NT2/D1 (cell line): ENCODE results near the gene APRT.

Source experiments
- SUZ12 ChIP-seq: IDR thresholded peaks from 2 replicates; pipeline ENCODE4 v1.6.1; 2011; ENCODE audit not compliant: insufficient read length, insufficient read depth; ENCODE audit errors: extremely low read depth
- YY1 ChIP-seq: IDR thresholded peaks from 2 replicates; pipeline ENCODE4 v1.6.1; 2011; ENCODE audit not compliant: insufficient read length, insufficient read depth
- ZNF274 ChIP-seq: IDR thresholded peaks from 2 replicates; pipeline ENCODE4 v1.6.1; 2011; ENCODE audit warnings: mild to moderate bottlenecking, low read depth, low read length

DNA sequence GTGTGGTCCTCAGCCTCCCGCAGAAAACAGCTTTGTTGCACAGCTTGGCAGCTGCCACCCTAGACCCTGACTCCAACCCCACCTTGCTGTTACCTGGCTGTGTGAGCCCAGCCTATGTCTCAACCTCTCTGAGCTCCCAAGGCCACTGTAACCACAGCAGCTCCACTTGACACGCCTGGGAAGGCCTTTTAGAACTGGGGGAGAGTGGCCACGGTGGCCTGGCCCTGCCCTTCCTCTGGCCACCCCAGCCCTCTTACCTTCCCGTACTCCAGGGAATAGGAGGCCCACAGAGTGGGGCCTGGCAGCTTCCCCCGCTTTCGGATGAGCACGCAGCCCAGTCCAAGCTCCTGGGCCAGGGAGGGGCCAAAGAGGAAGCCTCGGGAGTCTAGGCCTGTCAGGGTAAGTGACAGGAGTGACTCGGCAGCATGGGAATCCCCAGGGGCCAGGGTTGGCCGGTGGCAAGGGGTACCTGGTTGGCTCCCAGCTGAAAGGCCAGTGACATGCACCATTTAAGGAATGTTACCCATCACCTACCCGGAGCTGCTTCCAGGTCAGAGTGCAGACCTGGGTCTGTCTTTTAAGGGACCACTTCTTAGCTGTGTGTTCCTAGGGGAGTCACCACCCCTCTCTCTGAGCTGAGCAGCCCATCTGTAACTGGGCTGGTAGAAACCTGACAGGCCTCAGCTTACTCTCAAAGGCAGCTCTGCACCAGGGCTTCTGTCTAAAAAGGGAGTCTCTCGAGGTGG lies 1.4 kb downstream of the APRT start:
- TF ChIP-seq YY1 (no peak), SUZ12 (no peak), ZNF274 (no peak)
